WERI-Rb-1 (cell line): ENCODE results near the gene DPYSL3.

ENCODE experiments used
- DNase-seq: peaks from one replicate; pipeline ENCODE4 v3.0.0-alpha.2; 2020
- H3K27ac ChIP-seq: fragments of 250-450 bp; sonication (Bioruptor Pico); 2 replicates; pipeline ENCODE4 v1.5.1; 2020; ENCODE audit warnings: mild to moderate bottlenecking, moderate library complexity
- H3K27me3 ChIP-seq: fragments of 250-450 bp; sonication (Bioruptor Pico); 2 replicates; pipeline ENCODE4 v1.5.1; 2021; ENCODE audit warnings: mild to moderate bottlenecking, low read depth, moderate library complexity; ENCODE audit not compliant: insufficient read depth, severe bottlenecking
- H3K36me3 ChIP-seq: fragments of 250-450 bp; sonication (Bioruptor Pico); 2 replicates; pipeline ENCODE4 v1.5.1; 2020; ENCODE audit warnings: mild to moderate bottlenecking, moderate library complexity
- H3K4me3 ChIP-seq: 2 replicates; pipeline ENCODE4 v1.5.1; 2011; ENCODE audit warnings: low read depth, mild to moderate bottlenecking, control low read depth, low read length
- H3K9me3 ChIP-seq: fragments of 250-450 bp; sonication (Bioruptor Pico); 2 replicates; pipeline ENCODE4 v1.5.1; 2021; ENCODE audit warnings: mild to moderate bottlenecking, moderate library complexity; ENCODE audit not compliant: severe bottlenecking
- CTCF ChIP-seq: IDR thresholded peaks from 2 replicates; pipeline ENCODE4 v1.5.1; 2011; ENCODE audit warnings: low read depth, mild to moderate bottlenecking, control low read depth, inconsistent platforms, low read length

The DPYSL3 gene

GRCh38 chr5:147509041-147509709, 693 bp downstream of the DPYSL3 start:
- DNase-seq, result peak; percentile 50
- no peaks in the 10 kb centered on the region for H3K27me3 ChIP-seq
- H3K4me3 ChIP-seq, result peak overlapping the region; percentile 89

GRCh38 chr5:147508711-147509040, 1.2 kb downstream of the DPYSL3 start:
- no peaks in the 10 kb centered on the region for H3K9me3 ChIP-seq
- no peak for DNase-seq
- no peak for TF ChIP-seq CTCF
- H3K36me3 ChIP-seq, result peaks cover 15% of the 10 kb centered on the region
- peak overlapping the region; percentile 94 for H3K27ac ChIP-seq
- peak overlapping the region; percentile 89 for H3K4me3 ChIP-seq
- no peaks in the 10 kb centered on the region for H3K27me3 ChIP-seq

More at GRCh38 chr5:147509041-147509709, 693 bp downstream of the DPYSL3 start:
- H3K36me3 ChIP-seq, result peaks cover 15% of the 10 kb centered on the region
- peak overlapping the region; percentile 94 for H3K27ac ChIP-seq
- no peaks in the 10 kb centered on the region for H3K9me3 ChIP-seq
- no peak for TF ChIP-seq CTCF

- TF ChIP-seq CTCF, result no peak
- Histone ChIP-seq H3K36me3 (peaks cover 15% of the 10 kb centered on the region), H3K4me3 (peak overlapping the region; percentile 89), H3K27ac (peak overlapping the region; percentile 94), H3K9me3 (no peaks in the 10 kb centered on the region), H3K27me3 (no peaks in the 10 kb centered on the region)
- DNase-seq, result no peak
Measured at GRCh38 chr5:147507480-147508126, 2.3 kb downstream of the DPYSL3 start.

- no peaks in the 10 kb centered on the region for H3K9me3 ChIP-seq
- TF ChIP-seq CTCF, result no peak
- H3K4me3 ChIP-seq, result no peak overlapping the region
- H3K36me3 ChIP-seq, result peaks cover 27% of the 10 kb centered on the region
- peak overlapping the region; percentile 15 for H3K27ac ChIP-seq
- DNase-seq, result no peak
- H3K27me3 ChIP-seq, result no peaks in the 10 kb centered on the region
Measured at GRCh38 chr5:147504535-147504934, 5.3 kb downstream of the DPYSL3 start.

GRCh38 chr5:147504011-147504410, 5.9 kb downstream of the DPYSL3 start:
- no peak overlapping the region for H3K4me3 ChIP-seq
- H3K27ac ChIP-seq, result peak overlapping the region; percentile 15
- DNase-seq, result peak; percentile 18
- peaks cover 27% of the 10 kb centered on the region for H3K36me3 ChIP-seq
- TF ChIP-seq CTCF, result no peak
- no peaks in the 10 kb centered on the region for H3K9me3 ChIP-seq
- no peaks in the 10 kb centered on the region for H3K27me3 ChIP-seq
